ES-I3 (cell line): Measurements from ENCODE around the gene SLIT1.

Source experiments
- H3K36me3 ChIP-seq: 2 replicates; pipeline ENCODE4 v1.6.1; 2013; ENCODE audit warnings: mild to moderate bottlenecking, low read length, control low read depth, moderate library complexity; ENCODE audit not compliant: insufficient read depth
- H3K4me1 ChIP-seq: 2 replicates; pipeline ENCODE4 v1.6.1; 2013; ENCODE audit warnings: mild to moderate bottlenecking, control low read depth, low read length; ENCODE audit not compliant: insufficient read depth
- H3K9ac ChIP-seq: 2 replicates; pipeline ENCODE4 v1.6.1; 2013; ENCODE audit warnings: low read depth, mild to moderate bottlenecking, low read length, moderate library complexity
- H3K9me3 ChIP-seq: 2 replicates; pipeline ENCODE4 v1.6.1; 2013; ENCODE audit warnings: mild to moderate bottlenecking, low read length, moderate library complexity; ENCODE audit not compliant: control insufficient read depth, insufficient read depth

Gene SLIT1

DNA sequence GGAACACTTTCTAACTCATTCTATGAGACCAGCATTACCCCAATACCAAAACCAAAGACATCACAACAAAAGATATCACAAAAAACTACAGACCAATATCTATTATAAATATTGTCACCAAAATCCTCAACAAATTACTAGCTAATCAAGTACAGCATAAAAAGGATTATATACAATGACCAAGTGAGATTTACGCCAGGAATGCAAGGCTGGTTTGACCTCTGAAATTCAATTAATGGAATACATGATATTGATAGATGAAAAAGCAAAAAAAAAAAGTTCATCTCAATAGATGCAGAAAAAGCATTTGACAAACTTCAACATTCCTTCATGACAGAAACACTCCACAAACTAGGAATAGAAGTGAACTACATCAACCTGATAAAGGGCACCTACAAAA, 178.3 kb downstream of the SLIT1 start:
- H3K36me3 ChIP-seq: no peaks in the 10 kb centered on the region
- no peak overlapping the region for H3K9ac ChIP-seq
- no peaks in the 10 kb centered on the region for H3K4me1 ChIP-seq
- H3K9me3 ChIP-seq: no peaks in the 10 kb centered on the region; the same call in 1 of the 2 replicates

DNA sequence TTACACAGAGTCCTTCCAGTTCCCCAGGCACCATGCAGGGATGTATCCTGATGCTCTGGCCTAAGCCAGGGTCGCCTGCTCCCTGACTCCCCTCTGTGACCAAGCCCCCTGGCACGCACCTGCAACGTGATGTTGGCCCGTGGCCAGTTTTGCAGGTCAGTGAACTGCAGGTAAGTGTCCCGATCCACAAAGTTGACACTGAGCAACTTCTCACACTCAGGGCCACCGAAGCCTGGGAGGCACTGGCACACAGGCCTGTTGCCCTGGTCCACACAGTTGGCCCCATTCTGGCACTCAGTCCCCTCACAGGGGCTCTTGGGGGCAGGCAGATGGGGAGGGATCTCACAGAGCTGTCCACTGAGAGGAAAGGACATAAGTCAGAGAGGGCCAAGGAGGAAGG, 179.4 kb downstream of the SLIT1 start:
- H3K36me3 ChIP-seq: no peaks in the 10 kb centered on the region

DNA sequence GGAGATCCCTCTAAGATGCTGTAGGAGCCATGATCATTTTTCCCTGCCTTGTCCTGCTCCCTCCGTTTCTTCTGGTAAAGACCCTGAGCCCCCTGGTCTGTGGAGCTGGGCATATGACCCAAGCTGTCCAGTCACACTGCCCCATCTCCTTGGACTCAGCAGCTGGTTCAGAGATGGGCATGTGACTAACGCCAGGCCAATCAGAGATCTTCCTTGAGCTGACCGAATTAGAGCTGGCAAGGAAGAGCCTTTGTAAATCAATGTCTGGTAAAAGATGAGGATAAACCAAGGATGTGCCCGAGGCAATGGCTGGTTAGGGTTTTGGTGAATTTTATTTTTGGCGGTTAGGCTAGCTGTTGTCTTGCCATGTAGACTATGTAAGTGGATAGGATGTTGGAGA, 180.4 kb downstream of the SLIT1 start:
- no peaks in the 10 kb centered on the region for H3K4me1 ChIP-seq
- H3K9ac ChIP-seq: no peak overlapping the region
- H3K36me3 ChIP-seq: no peaks in the 10 kb centered on the region
- no peaks in the 10 kb centered on the region; the same call in 1 of the 2 replicates for H3K9me3 ChIP-seq

More for the DNA sequence above, 179.4 kb downstream of the SLIT1 start:
- Histone ChIP-seq H3K9ac (no peak overlapping the region), H3K9me3 (no peaks in the 10 kb centered on the region; the same call in 1 of the 2 replicates), H3K4me1 (no peaks in the 10 kb centered on the region)

GRCh38 chr10:97004591-97004990, 181.2 kb downstream of the SLIT1 start:
- no peaks in the 10 kb centered on the region for H3K4me1 ChIP-seq
- no peaks in the 10 kb centered on the region for H3K36me3 ChIP-seq
- H3K9me3 ChIP-seq: no peaks in the 10 kb centered on the region; the same call in 1 of the 2 replicates
- H3K9ac ChIP-seq: no peak overlapping the region

DNA sequence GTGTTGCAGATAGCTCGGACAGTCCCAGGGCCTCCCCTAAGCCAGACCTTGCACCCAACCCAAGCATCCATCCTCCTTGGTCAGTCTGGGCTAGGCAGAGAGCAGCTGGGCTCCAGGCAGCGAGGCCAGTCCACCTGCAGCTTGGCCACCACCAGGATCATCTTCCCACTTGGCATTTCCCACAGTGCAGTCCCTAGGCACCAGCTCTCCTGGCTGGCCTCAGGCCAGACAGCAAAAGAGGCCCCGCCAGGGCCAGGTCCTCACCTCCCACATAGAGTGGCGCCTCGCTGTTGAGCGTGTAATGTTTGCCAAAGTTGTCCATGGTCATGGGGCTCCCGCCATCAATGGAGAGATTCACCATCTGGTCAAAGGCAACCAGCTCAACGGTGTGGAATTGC, 182.0 kb downstream of the SLIT1 start:
- H3K4me1 ChIP-seq: no peaks in the 10 kb centered on the region
- no peak overlapping the region for H3K9ac ChIP-seq
- no peaks in the 10 kb centered on the region; the same call in 1 of the 2 replicates for H3K9me3 ChIP-seq
- H3K36me3 ChIP-seq: no peaks in the 10 kb centered on the region

- H3K4me1 ChIP-seq: no peaks in the 10 kb centered on the region
- H3K9ac ChIP-seq: no peak overlapping the region
- no peaks in the 10 kb centered on the region for H3K36me3 ChIP-seq
- no peaks in the 10 kb centered on the region; the same call in 1 of the 2 replicates for H3K9me3 ChIP-seq
These were observed 182.5 kb downstream of the SLIT1 start for GRCh38 chr10:97003151-97003803.

- Histone ChIP-seq H3K4me1 (no peaks in the 10 kb centered on the region), H3K9me3 (no peaks in the 10 kb centered on the region; the same call in 1 of the 2 replicates), H3K9ac (no peak overlapping the region), H3K36me3 (no peaks in the 10 kb centered on the region)
These were observed 183.1 kb downstream of the SLIT1 start for GRCh38 chr10:97002670-97003069.

GRCh38 chr10:97001183-97001991, 184.4 kb downstream of the SLIT1 start:
- Histone ChIP-seq H3K4me1 (no peaks in the 10 kb centered on the region), H3K36me3 (no peaks in the 10 kb centered on the region), H3K9ac (no peak overlapping the region), H3K9me3 (no peaks in the 10 kb centered on the region; the same call in 1 of the 2 replicates)

DNA sequence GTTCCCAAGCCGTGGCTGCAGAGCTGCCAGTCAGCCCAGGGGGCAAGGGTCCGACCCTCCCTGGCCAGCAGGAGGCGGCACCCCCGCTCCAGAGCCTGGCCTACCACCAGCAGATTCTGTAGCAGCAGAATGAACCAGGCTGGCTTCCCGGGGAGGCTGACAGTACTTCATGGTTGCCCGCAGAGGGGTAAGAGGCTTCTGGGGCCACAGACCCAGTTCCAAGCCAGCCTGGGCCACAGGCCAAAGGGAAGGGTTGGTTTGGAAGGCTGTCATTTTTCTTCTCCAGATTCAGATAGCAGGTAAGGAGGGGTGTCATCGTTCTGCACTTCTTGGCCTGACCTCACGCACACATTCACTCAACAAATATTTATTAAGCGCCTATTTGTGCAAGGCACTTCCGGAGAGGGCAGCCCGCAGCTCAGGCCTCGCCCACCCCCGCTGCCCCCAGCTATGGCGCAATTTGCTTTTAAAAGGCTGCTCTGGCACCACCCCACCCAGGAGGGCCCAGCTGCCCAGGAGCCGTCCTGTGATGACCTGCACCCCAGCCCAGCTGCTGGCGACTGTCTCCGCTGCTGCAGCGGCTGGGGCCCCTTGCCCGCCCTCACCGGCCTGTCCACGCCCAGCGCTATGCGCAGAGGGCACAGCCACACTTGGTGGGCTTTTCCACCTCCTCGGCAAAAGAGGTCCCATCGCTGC, 185.1 kb downstream of the SLIT1 start:
- no peaks in the 10 kb centered on the region for H3K4me1 ChIP-seq
- H3K9me3 ChIP-seq: no peaks in the 10 kb centered on the region
- H3K9ac ChIP-seq: no peak overlapping the region

DNA sequence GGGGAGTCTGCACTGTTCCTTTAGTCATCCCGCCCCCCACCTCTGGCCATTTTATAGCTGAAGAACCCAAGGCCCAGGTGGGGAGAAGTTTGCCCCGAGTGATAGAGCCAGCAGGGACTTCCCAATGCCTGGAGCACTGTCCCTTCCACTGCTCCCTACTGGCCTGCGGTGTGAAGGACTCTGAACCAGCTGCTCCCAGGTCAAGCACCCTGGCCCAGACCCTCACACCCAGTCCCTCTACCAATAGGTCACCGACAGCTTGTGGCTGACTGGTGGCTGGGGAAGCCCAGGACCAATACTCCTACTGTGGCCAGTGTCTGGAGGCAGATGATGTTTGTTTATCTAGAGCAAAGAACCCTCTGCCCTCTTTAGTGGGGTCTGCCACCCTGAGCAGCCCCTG, 185.8 kb downstream of the SLIT1 start:
- Histone ChIP-seq H3K9me3 (no peaks in the 10 kb centered on the region), H3K9ac (no peak overlapping the region), H3K36me3 (no peaks in the 10 kb centered on the region), H3K4me1 (no peaks in the 10 kb centered on the region)

More for the DNA sequence above, 185.1 kb downstream of the SLIT1 start:
- no peaks in the 10 kb centered on the region for H3K36me3 ChIP-seq

- H3K4me1 ChIP-seq: no peaks in the 10 kb centered on the region
- no peaks in the 10 kb centered on the region for H3K9me3 ChIP-seq
- H3K9ac ChIP-seq: no peak overlapping the region
- no peaks in the 10 kb centered on the region for H3K36me3 ChIP-seq
These were observed 186.4 kb downstream of the SLIT1 start for GRCh38 chr10:96999337-96999736.

DNA sequence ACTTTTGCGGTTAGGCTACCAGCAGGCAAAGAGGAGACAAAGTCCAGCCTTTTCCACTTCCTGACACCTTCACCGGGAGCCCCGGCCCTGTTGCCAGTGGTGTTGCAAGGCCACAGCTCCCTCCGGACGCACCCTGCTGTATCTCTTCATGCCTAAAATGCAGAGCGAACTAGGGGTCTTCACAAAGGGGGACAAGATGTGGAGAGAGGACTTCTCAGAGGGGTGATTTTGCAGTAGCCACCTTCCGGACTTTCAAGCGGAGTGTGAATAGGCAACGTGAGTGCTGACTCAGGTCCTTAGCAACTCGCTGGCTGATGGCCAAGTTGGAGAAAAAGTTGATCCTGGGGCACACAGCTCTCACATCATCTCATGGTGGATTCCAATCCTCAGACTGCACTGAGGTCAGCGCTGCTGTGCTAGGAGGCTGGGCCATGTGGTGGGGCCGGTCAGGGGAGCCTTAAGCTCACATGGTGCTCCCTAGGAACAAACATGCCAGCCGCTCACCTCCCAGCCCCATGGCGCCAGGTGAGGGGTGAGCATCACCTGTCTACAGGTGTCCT, 187.3 kb downstream of the SLIT1 start:
- H3K36me3 ChIP-seq: no peaks in the 10 kb centered on the region
- no peaks in the 10 kb centered on the region for H3K4me1 ChIP-seq
- no peak overlapping the region for H3K9ac ChIP-seq
- H3K9me3 ChIP-seq: no peaks in the 10 kb centered on the region

GRCh38 chr10:96996275-96996965, 189.3 kb downstream of the SLIT1 start:
- Histone ChIP-seq H3K9ac (no peak overlapping the region), H3K36me3 (no peaks in the 10 kb centered on the region)

DNA sequence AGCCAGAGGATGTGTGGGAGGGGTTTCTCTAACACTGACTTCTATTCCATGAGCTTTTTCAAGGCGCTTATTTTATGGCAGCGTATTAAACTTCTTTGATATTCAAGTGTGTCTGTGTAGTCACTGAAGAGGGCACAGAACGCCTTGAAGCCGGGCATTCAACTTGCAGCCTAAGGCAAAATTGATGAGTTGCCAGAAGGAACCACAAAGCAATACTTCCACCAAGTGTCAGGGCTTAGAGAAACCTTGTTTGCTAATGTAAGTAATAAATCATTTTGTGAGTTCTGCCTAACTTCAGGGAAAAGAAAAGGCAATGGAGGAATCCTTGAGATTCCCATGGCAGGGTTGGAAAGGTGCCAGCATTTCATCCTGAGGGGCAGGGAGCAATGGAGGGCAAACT, 189.9 kb downstream of the SLIT1 start:
- Histone ChIP-seq H3K9ac (no peak overlapping the region), H3K4me1 (no peaks in the 10 kb centered on the region), H3K36me3 (no peaks in the 10 kb centered on the region), H3K9me3 (no peaks in the 10 kb centered on the region)

More at GRCh38 chr10:96996275-96996965, 189.3 kb downstream of the SLIT1 start:
- H3K9me3 ChIP-seq: no peaks in the 10 kb centered on the region
- H3K4me1 ChIP-seq: no peaks in the 10 kb centered on the region
